Stimulated activated CD4-positive, alpha-beta T cell treated with anti-CD3 and anti-CD28 coated beads, TNF-alpha, amount 100 ng/mL, for 1 hour (primary cell): ENCODE measurements around the gene GPR153.
"Not testable (repeated sequence)": the region's sequence is repeated elsewhere in the genome, so short reads cannot be mapped to it uniquely, and the experiment has no call there.

Experiments used
- DNase-seq, 3 donors: peaks; one replicate each; pipeline ENCODE4 v3.0.0-alpha.2; 2020; ENCODE audit warnings: low read depth in 3 of 3, low spot score in 1 of 3

Gene GPR153

DNA sequence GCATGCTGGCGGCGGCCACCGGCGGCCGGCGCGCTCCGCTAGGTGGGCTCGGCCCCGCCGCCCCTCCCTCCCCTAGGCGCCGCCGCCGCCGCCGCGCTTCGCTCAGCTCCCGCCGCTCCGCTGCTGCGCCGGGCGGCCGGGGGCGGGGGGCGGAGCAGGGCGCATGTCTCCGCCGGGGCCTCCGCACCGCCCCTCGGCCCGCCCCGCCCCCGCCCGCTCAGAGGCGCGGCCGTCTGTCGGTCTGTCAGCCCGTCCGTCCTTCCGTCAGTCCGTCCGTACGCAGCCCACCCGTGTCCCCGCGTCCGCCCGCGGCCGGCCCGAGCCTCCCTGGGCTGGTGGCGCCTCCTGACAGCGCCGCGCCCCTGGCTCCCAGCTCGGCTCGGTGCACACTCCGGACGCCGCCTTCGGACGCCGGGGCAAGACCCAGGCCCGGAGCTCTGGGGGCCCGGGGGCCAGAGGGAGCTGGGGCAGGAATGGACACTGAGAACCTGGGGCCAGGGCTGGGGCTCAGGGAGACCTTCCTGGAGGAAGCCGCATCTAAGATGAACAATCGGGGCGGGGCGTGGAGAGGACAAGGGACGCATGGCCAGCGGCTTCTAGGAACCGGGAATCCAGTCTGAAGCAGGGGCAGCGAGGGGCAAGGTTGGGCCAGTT lies at the start of gene GPR153:
GPR153 (minus strand) TSS at position 138 of the 654 bp plus-strand sequence. CDS start 6,193 bp downstream, outside the sequence.
- DNase-seq: peak in 1 of 3 donors; percentile 54

DNA sequence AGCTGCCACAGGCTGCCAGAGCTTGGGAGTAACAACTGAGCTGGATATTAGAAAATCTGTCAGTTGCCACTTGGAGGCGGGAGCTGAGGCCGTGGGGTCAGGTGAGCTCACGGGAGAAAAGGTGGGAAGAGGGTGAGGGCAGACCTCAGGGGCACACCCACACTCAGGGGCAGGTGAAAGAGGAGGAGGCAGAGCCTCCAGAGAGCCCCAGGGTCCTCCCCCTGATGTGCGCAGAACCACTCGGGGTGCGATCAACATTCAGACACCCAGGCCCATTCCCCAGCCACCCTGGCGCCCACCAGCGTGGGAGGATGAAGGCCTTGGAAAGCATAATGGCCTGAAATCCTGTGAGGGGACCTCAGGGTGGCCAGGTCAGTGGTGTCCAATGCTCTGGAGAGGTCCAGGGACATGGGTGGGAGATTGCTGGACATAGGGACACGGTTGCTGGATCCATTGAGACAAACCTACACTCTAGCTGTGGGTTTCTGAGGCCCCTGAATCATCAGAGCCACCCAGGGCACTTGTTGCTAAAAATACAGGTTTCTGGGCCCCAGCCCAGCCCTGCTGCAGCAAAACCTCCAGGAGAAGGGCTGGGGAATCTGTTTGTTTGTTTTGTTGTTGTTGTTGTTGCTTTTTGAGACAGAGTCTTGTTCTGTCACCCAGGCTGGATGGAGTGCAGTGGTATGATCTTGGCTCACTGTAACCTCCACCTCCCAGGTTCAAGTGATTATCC lies 49.4 kb upstream of the GPR153 start:
- no peak for DNase-seq

DNA sequence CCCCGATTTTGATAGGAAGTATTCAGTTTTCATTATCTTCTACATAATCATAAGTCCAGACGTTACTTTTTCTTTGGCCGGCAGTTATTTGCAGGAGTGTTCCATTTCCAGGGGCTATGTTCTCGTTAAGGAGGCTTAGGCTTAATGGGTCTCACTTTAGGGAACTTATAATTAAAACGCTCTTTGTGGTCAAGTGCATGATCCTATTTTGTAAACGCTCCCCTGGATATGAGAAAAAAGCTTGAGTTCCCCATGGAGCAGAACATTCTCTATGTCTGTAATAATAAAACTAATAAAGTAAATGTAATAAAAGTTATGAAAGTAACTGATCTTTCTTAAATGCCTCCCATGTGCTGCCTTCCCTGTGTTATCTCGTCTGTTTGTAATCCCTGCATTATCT lies 48.7 kb upstream of the GPR153 start:
- DNase-seq: no peak

- DNase-seq: no peak
Observed at GRCh38 chr1:6308449-6308848, 47.6 kb upstream of the GPR153 start.

GRCh38 chr1:6307682-6308081 lies 46.8 kb upstream of the GPR153 start:
- DNase-seq: not testable (repeated sequence)

- DNase-seq: no peak
Observed at GRCh38 chr1:6307099-6307498, 46.2 kb upstream of the GPR153 start.

GRCh38 chr1:6303397-6304012 lies 42.6 kb upstream of the GPR153 start:
- no peak for DNase-seq

- no peak for DNase-seq
Observed at GRCh38 chr1:6302568-6302967, 41.7 kb upstream of the GPR153 start.

GRCh38 chr1:6301526-6301925 lies 40.6 kb upstream of the GPR153 start:
- no peak for DNase-seq

DNA sequence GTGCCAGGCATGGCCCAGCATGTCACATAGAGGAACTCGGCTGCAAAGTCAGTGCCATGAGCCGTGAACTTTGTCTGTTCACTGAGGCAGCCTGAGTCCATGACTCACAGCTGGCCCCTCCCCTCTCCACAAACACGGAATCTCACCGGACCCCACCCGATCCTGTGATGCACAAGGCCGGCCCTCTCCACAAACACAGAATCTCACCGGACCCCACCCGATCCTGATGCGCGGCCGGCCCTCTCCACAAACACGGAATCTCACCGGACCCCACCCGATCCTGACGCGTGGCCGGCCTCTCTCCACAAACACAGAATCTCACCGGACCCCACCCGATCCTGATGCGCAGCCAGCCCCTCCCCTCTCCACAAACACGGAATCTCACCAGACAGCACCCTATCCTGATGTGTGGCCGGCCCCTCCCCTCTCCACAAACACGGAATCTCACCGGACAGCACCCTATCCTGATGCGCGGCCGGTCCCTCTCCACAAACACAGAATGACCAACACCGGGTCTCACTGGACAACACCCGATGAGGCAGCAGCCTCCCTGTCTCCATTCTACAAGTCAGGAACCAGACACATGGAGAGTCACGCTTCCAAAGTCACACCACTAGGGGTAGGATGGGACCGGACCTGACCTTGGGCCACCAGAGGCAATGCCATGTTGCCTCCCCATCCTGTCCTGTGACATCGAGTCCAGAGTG lies 39.6 kb upstream of the GPR153 start:
- no peak for DNase-seq

- no peak for DNase-seq
Observed at GRCh38 chr1:6299557-6300165, 38.8 kb upstream of the GPR153 start.

DNA sequence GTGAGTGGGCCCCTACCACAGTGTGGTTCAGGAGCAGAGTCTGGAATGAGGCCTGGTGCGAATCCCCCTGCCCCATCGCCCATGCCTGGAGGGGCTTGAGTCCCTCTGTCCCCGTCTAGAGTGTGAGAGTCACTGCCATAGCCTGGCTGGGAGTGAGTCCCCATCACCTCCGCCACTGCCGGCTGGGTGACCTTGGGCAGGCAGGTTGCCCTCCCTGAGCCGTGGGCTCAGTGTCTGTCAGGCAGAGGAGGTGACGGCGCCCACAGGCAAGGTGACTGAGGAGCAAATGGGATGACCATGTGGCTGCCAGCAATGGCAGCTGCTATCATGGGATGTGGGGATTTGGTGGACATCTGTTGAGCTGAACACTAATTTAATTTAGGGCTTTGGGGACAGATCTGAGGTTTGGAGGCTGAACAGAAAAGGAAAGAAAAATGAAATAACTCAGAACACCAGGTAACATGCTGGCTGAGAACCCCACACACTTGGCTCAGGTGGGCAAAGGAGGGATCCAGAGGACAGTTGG lies 38.1 kb upstream of the GPR153 start:
- DNase-seq: no peak

DNA sequence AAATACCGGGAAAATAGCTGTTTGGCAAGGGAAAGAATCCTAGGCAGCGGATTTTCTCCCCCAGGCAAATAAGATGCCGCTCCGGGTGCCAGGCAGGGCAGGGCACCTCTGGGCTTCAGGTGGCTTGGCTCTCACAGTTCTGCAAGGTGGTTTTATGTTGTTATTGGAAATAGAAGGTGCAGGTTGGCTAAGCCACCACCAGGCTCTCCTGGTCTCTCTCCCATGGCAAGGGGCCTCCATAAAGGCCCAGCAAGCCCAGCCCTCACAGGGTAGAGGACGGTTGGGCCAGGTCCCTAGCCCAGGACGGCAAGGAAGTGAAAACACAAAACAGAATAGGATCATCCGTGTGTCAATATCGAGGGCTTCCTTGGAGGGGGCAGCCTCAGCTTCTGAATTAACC lies 37.6 kb upstream of the GPR153 start:
- no peak for DNase-seq

DNA sequence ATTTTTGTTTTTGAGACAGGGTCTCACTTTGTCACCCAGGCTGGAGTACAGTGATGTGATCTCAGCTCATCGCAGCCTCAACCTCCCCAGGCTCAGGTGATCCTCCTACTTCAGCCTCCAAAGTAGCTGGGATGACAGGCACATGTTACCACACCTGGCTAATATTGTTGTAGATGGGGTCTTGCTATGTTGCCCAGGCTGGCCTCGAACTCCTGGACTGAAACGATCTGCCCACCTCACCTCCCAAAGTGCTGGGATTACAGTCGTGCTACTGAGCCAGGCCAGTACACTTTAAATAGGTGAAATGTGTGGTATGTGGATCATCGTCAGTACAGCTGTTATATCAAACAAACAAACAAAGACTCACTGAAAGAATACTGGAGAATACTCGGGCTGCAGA lies 35.0 kb upstream of the GPR153 start:
- no peak for DNase-seq

DNA sequence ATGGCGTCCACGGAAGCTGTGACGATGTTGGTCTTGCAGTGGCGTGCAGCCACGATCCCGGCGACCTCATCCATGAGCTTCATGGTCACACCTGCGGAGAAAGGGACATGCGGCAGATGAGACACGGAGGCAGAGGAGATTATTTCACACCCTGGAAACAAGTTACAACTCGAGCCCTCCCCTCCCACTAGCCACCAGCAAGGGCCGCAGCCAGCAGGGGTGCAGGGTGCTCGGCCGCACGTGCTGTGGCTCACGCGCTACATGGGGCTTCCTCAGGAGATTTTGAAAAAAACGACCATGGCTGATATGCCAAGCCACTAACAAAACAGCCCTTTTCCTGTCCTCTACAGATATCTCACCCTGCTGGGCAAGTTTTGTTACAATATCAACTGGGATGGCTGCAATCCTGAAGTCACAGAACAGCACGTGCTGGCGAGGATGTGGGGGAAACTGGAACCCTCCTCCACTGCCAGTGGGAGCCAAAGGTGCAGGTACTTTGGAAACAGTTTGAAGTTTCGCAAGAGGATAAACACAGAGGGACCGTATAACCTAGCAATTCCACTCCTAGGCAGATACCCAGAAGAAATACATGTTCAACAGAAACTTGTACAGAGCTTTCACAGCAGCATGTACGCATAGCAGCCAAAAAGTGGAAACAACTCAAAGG lies 34.1 kb upstream of the GPR153 start:
- DNase-seq: no peak

DNA sequence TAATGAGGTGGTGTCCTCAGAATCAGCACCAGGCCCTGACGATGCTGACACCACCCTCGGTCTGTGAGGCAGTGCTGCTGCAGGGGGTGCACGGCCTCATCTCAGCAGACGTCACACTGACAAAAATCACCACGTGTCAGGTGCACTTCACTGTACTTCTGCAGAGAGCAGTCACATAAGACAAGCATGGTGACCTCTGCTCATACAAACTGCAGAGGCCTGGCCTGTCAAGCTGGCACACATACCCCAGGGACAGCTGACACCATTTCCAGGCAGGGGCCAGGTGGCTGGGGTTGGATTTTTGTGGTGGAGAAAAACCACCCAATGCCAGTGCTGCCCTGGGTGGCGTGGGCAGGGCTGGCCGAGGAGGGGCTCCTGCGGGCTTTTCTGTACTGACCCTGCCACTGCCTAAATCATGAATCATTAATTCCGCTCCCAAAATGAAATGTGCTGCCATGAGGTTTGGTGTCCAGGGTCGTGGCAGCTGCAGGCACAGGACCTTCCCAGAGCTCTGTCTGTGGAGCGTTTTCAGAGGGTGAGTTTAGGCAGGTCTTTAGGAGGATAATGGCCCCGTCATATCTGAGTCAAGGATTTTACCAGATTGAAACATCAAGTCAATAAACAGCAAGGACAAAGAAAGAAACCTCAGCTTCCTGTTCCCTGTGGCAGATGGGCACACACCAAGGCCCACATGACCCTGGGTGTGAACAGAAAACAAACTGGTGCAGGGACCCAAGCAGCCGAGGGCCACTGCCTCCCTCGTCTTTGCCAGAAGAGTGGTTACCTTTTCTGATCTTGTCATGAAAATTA lies 33.4 kb upstream of the GPR153 start:
- no peak for DNase-seq

DNA sequence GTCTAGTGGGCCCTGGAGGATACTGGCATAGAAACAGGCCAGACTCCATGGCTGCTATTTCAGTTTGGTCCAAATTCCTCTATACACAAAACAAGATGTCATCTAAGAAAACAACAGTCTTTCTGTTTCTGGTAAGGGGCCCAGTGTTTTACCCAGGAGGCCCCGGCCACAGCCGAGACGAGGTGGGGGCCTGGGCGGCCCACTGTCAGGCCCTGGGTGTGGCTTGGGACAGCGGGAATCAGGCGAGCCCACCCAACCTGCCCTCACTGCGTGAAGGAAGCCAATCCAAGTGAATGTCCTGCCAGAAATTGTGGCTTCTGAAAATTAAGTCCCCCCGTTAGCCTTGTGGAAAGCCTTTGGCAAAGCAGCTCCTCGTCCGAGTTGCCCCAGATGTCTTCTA lies 31.2 kb upstream of the GPR153 start:
- DNase-seq: no peak

GRCh38 chr1:6288665-6289064 lies 27.8 kb upstream of the GPR153 start:
- no peak for DNase-seq

GRCh38 chr1:6288026-6288425 lies 27.1 kb upstream of the GPR153 start:
- DNase-seq: no peak

GRCh38 chr1:6287431-6287886 lies 26.6 kb upstream of the GPR153 start:
- DNase-seq: no peak
